Endodermal cell (in vitro differentiated cells): ENCODE results near the gene LRRC34. TPM values are rescaled to one million over a fixed set of nuclear protein-coding genes. Genes with fewer than 3 reads are reported as not detected.

Experiments
- DNase-seq: peaks from one replicate; pipeline ENCODE4 v3.0.0-alpha.2; 2017
- H3K27ac ChIP-seq: 2 replicates; pipeline ENCODE4 v1.5.1; 2013; ENCODE audit warnings: mild to moderate bottlenecking, low read depth, low read length, moderate library complexity
- H3K27me3 ChIP-seq: 2 replicates; pipeline ENCODE4 v1.6.1; 2013; ENCODE audit warnings: mild to moderate bottlenecking, low read length, moderate library complexity; ENCODE audit not compliant: insufficient read depth, control insufficient read depth, poor library complexity, severe bottlenecking
- H3K36me3 ChIP-seq: 2 replicates; pipeline ENCODE4 v1.7.0; 2013; ENCODE audit warnings: mild to moderate bottlenecking, low read length, moderate library complexity; ENCODE audit not compliant: control insufficient read depth, insufficient read depth
- H3K4me1 ChIP-seq: one replicate; pipeline ENCODE4 v1.7.0; 2013; ENCODE audit warnings: low read length; ENCODE audit not compliant: control insufficient read depth, insufficient read depth
- H3K4me3 ChIP-seq: 2 replicates; pipeline ENCODE4 v1.5.1; 2013; ENCODE audit warnings: mild to moderate bottlenecking, low read length, moderate library complexity
- H3K9ac ChIP-seq: 2 replicates; pipeline ENCODE4 v1.6.1; 2013; ENCODE audit warnings: mild to moderate bottlenecking, low read length, moderate library complexity; ENCODE audit not compliant: poor library complexity, severe bottlenecking; ENCODE audit errors: extremely low read depth
- H3K9me3 ChIP-seq: 2 replicates; pipeline ENCODE4 v1.6.1; 2013; ENCODE audit warnings: mild to moderate bottlenecking, low read length, moderate library complexity; ENCODE audit not compliant: control insufficient read depth
- H3K27ac Mint-ChIP-seq: 2 replicates; pipeline ENCODE4 v1.8.0; 2020; ENCODE audit warnings: mixed read lengths
- H3K27me3 Mint-ChIP-seq: 2 replicates; pipeline ENCODE4 v1.8.0; 2021; ENCODE audit warnings: mild to moderate bottlenecking, mixed read lengths; ENCODE audit not compliant: insufficient read depth
- H3K36me3 Mint-ChIP-seq: 2 replicates; pipeline ENCODE4 v1.8.0; 2020; ENCODE audit warnings: low read depth, mixed read lengths
- H3K4me1 Mint-ChIP-seq: 2 replicates; pipeline ENCODE4 v1.8.0; 2020; ENCODE audit warnings: mixed read lengths
- H3K4me3 Mint-ChIP-seq: 2 replicates; pipeline ENCODE4 v1.8.0; 2020; ENCODE audit warnings: mild to moderate bottlenecking, moderate library complexity, mixed read lengths
- H3K9me3 Mint-ChIP-seq: 2 replicates; pipeline ENCODE4 v1.8.0; 2020; ENCODE audit warnings: mild to moderate bottlenecking, mixed read lengths
- CTCF ChIP-seq: fragments of 200-600 bp; sonication (generic); conservative IDR thresholded peaks from 2 replicates; pipeline ENCODE4 v1.5.0; 2021; ENCODE audit warnings: antibody characterized with exemption, mild to moderate bottlenecking
- WGBS, 2 experiments: methylation state at CpG; one replicate each; pipeline versions ENCODE4 v1.1.5 to v1.1.7; 2013; ENCODE audit warnings: missing lambda C conversion rate in 2 of 2, mixed read lengths in 1 of 2; ENCODE audit not compliant: insufficient coverage in 1 of 2, insufficient read length in 1 of 2; 5-methylcytosine and 5-hydroxymethylcytosine counted together
- total RNA-seq, 2 donors: library from RNA; stranded (reverse); fragmentation: NEBNext Ultra II Directional in 1 of 2; extraction: Animal tissue kit (Norgen Biotek cat#: 25700) in 1 of 2; gene quantifications; 2 replicates in 1 of 2; 3 replicates in 1 of 2; pipeline ENCODE4 v1.2.1, GENCODE V29; 2021

LRRC34 gene
- total RNA-seq, 2 donors from 2014 or later = 5.6 to 11.3 TPM

GRCh38 chr3:169755488-169755887 lies 57.2 kb downstream of the LRRC34 start:
- WGBS, 2 experiments = 56 to 80% methylated on average over 1 of the region's 2 CpGs
- H3K36me3 Mint-ChIP-seq = no peaks in the 10 kb centered on the region

GRCh38 chr3:169754711-169755110 lies 58.0 kb downstream of the LRRC34 start:
- Histone ChIP-seq H3K4me1 (no peaks in the 10 kb centered on the region), H3K4me3 (no peak overlapping the region), H3K27me3 (no peaks in the 10 kb centered on the region), H3K36me3 (no peaks in the 10 kb centered on the region), H3K9ac (no peak overlapping the region), H3K9me3 (no peaks in the 10 kb centered on the region), H3K27ac (no peak overlapping the region)
- H3K27ac Mint-ChIP-seq = no peak overlapping the region
- H3K4me1 Mint-ChIP-seq = no peaks in the 10 kb centered on the region
- H3K36me3 Mint-ChIP-seq = no peaks in the 10 kb centered on the region
- no peak overlapping the region for H3K4me3 Mint-ChIP-seq
- DNase-seq = no peak
- WGBS, 2 experiments = 79 to 92% methylated on average over 3 of the region's 3 CpGs
- no peak for TF ChIP-seq CTCF
- no peaks in the 10 kb centered on the region for H3K27me3 Mint-ChIP-seq
- H3K9me3 Mint-ChIP-seq = no peaks in the 10 kb centered on the region

More at GRCh38 chr3:169755488-169755887, 57.2 kb downstream of the LRRC34 start:
- DNase-seq = no peak
- no peaks in the 10 kb centered on the region for H3K36me3 ChIP-seq
- no peaks in the 10 kb centered on the region for H3K9me3 ChIP-seq
- Mint-ChIP-seq H3K9me3 (no peaks in the 10 kb centered on the region), H3K27ac (no peak overlapping the region), H3K4me3 (no peak overlapping the region), H3K27me3 (no peaks in the 10 kb centered on the region), H3K4me1 (no peaks in the 10 kb centered on the region)
- H3K4me1 ChIP-seq = no peaks in the 10 kb centered on the region
- H3K9ac ChIP-seq = no peak overlapping the region
- H3K27me3 ChIP-seq = no peaks in the 10 kb centered on the region
- no peak for TF ChIP-seq CTCF
- no peak overlapping the region for H3K27ac ChIP-seq
- H3K4me3 ChIP-seq = no peak overlapping the region

- Mint-ChIP-seq H3K4me1 (no peaks in the 10 kb centered on the region), H3K4me3 (no peak overlapping the region), H3K27me3 (peaks cover 4% of the 10 kb centered on the region), H3K36me3 (no peaks in the 10 kb centered on the region), H3K27ac (no peak overlapping the region), H3K9me3 (no peaks in the 10 kb centered on the region)
- no peak for TF ChIP-seq CTCF
- H3K9me3 ChIP-seq = no peaks in the 10 kb centered on the region
- no peak overlapping the region for H3K4me3 ChIP-seq
- no peaks in the 10 kb centered on the region for H3K27me3 ChIP-seq
- H3K27ac ChIP-seq = no peak overlapping the region
- WGBS, 2 experiments = 86 to 90% methylated on average over 1 to 2 of the region's 2 CpGs
- no peak for DNase-seq
- H3K4me1 ChIP-seq = no peaks in the 10 kb centered on the region
- no peak overlapping the region for H3K9ac ChIP-seq
- no peaks in the 10 kb centered on the region for H3K36me3 ChIP-seq
Measured at GRCh38 chr3:169751875-169752274, 60.8 kb downstream of the LRRC34 start.
